A673 (cell line): ENCODE measurements around the gene SLC25A39. TPM values are rescaled to one million over a fixed set of nuclear protein-coding genes. Genes with fewer than 3 reads are reported as not detected.

Experiments used
- BruUV-seq: library from RNA; stranded (reverse); fragments of 400-500 nt; replicated peaks from 2 replicates; lab custom pipeline; 2021; lab: Mats Ljungman, UMichigan
- CTCF ChIA-PET: fragments of 300-600 bp; sonication (Branson Sonifier 250); formaldehyde crosslinking; loops from one replicate; lab custom pipeline; 2022; ENCODE audit warnings: antibody characterized with exemption; lab: Charles Lee
- POLR2A ChIA-PET: fragments of 300-600 bp; sonication (Branson Sonifier 250); formaldehyde crosslinking; loops from one replicate; lab custom pipeline; 2022; ENCODE audit warnings: antibody characterized with exemption; ENCODE audit not compliant: low non-redundant PET; lab: Charles Lee
- DNase-seq: peaks from one replicate; pipeline ENCODE4 v3.0.0-alpha.2; 2015; ENCODE audit warnings: low spot score
- H3K27ac ChIP-seq: fragments of 200-600 bp; sonication (generic); 2 replicates; pipeline ENCODE4 v1.5.1; 2016; ENCODE audit warnings: mixed run types, low read depth, mild to moderate bottlenecking, mixed read lengths, antibody characterized with exemption, low read length; ENCODE audit not compliant: poor library complexity, severe bottlenecking
- H3K27me3 ChIP-seq: fragments of 200-600 bp; sonication (generic); replicated peaks from 2 replicates; pipeline ENCODE4 v1.6.1; 2017; ENCODE audit warnings: mixed run types, low read depth, mild to moderate bottlenecking, mixed read lengths, antibody characterized with exemption, low read length; ENCODE audit not compliant: insufficient read depth, poor library complexity
- H3K36me3 ChIP-seq: fragments of 200-600 bp; sonication (generic); 2 replicates; pipeline ENCODE4 v1.6.1; 2016; ENCODE audit warnings: mixed run types, mild to moderate bottlenecking, mixed read lengths, antibody characterized with exemption, low read length; ENCODE audit not compliant: insufficient read depth, poor library complexity, severe bottlenecking
- H3K4me1 ChIP-seq: fragments of 200-600 bp; sonication (generic); 2 replicates; pipeline ENCODE4 v1.6.1; 2017; ENCODE audit warnings: mixed run types, mild to moderate bottlenecking, mixed read lengths, antibody characterized with exemption, low read length; ENCODE audit not compliant: insufficient read depth, poor library complexity, severe bottlenecking
- H3K4me3 ChIP-seq: fragments of 200-600 bp; sonication (generic); 2 replicates; pipeline ENCODE4 v1.5.1; 2016; ENCODE audit warnings: low read depth, mixed run types, mild to moderate bottlenecking, mixed read lengths, low read length; ENCODE audit not compliant: poor library complexity, severe bottlenecking
- H3K9me3 ChIP-seq: fragments of 200-600 bp; sonication (generic); 2 replicates; pipeline ENCODE4 v1.6.1; 2016; ENCODE audit warnings: mixed run types, low read depth, mild to moderate bottlenecking, mixed read lengths, antibody characterized with exemption, low read length; ENCODE audit not compliant: poor library complexity, severe bottlenecking
- CTCF ChIP-seq: fragments of 300-800, 200-600 bp; sonication (generic); conservative IDR thresholded peaks from 2 replicates; pipeline ENCODE4 v1.5.1; 2017; ENCODE audit warnings: low read depth, mild to moderate bottlenecking, antibody characterized with exemption, low read length, moderate library complexity, mixed read lengths
- EZH2 ChIP-seq: fragments of 200-600 bp; sonication (generic); IDR thresholded peaks from 2 replicates; pipeline ENCODE4 v1.6.1; 2017; ENCODE audit warnings: borderline replicate concordance, low read depth, mild to moderate bottlenecking, mixed read lengths, antibody characterized with exemption, low read length; ENCODE audit not compliant: poor library complexity, severe bottlenecking
- intact Hi-C: fragments of 100-400 bp; cut with micrococcal nuclease; formaldehyde crosslinking; loops from one replicate; pipeline ENCODE4 v1.10.0; 2022; ENCODE audit not compliant: unreplicated experiment
- total RNA-seq: library from RNA; stranded (reverse); gene quantifications from 2 replicates; pipeline ENCODE4 v1.2.3, GENCODE V29; 2021

Gene SLC25A39
- total RNA-seq, 1 experiment from 2014 or later: 75.5 TPM

- Histone ChIP-seq H3K27ac (no peak overlapping the region), H3K36me3 (no peaks in the 10 kb centered on the region), H3K4me3 (no peak overlapping the region), H3K4me1 (peaks cover 6% of the 10 kb centered on the region), H3K27me3 (no peaks in the 10 kb centered on the region), H3K9me3 (no peaks in the 10 kb centered on the region)
- BruUV-seq: no TSS peak
- intact Hi-C loops: no loop called here
- ChIA-PET POLR2A (no interaction called here), CTCF (no interaction called here)
- DNase-seq: no peak
- TF ChIP-seq EZH2 (no peak), CTCF (no peak)
Observed at GRCh38 chr17:44356241-44356640, 31.6 kb upstream of the SLC25A39 start.

GRCh38 chr17:44355642-44356099, 31.0 kb upstream of the SLC25A39 start:
- DNase-seq: no peak
- H3K27ac ChIP-seq: no peak overlapping the region
- no peaks in the 10 kb centered on the region for H3K9me3 ChIP-seq
- TF ChIP-seq EZH2 (no peak), CTCF (no peak)
- intact Hi-C loops: no loop called here
- CTCF ChIA-PET: no interaction called here
- H3K4me1 ChIP-seq: no peaks in the 10 kb centered on the region
- no peaks in the 10 kb centered on the region for H3K27me3 ChIP-seq
- H3K36me3 ChIP-seq: no peaks in the 10 kb centered on the region
- no TSS peak for BruUV-seq
- H3K4me3 ChIP-seq: no peak overlapping the region
- POLR2A ChIA-PET: no interaction called here

GRCh38 chr17:44354582-44355561, 30.2 kb upstream of the SLC25A39 start:
- no peak overlapping the region for H3K27ac ChIP-seq
- H3K9me3 ChIP-seq: no peaks in the 10 kb centered on the region
- no peaks in the 10 kb centered on the region for H3K36me3 ChIP-seq
- TF ChIP-seq CTCF: no peak
- TF ChIP-seq EZH2: no peak
- H3K4me3 ChIP-seq: no peak overlapping the region
- intact Hi-C loops: no loop called here
- no peaks in the 10 kb centered on the region for H3K4me1 ChIP-seq
- no TSS peak for BruUV-seq
- ChIA-PET POLR2A (interaction anchor here (0.6 kb wide), 1 partner anchor 137 kb away, joined by 10 read pairs; no protein-coding TSS in a partner anchor), CTCF (no interaction called here)
- DNase-seq: no peak
- H3K27me3 ChIP-seq: no peaks in the 10 kb centered on the region
